ENCODE measurements around the gene CREB3L2. TPM values are rescaled to one million over a fixed set of nuclear protein-coding genes. Genes with fewer than 3 reads are reported as not detected.

Gene CREB3L2
- polyA plus RNA-seq, 3 donors: 6.9 to 12.9 (median 11.9) TPM

- Histone ChIP-seq H3K4me2 (replicated peaks; ENCODE audit: extremely low read depth, low read length, poor library complexity, severe bottlenecking) (peak overlapping the region; percentile 69), H3K27me3 (ENCODE audit: control insufficient read depth in 2 of 2, insufficient read depth in 2 of 2, low read length in 2 of 2) (no peaks in the 10 kb centered on the region), H2AFZ (ENCODE audit: insufficient read depth, low read depth, low read length, poor library complexity, severe bottlenecking) (peak overlapping the region; percentile 44), H3K9ac (ENCODE audit: insufficient read depth, low read length, poor library complexity, severe bottlenecking) (no peak overlapping the region), H3K79me2 (ENCODE audit: insufficient read depth, low read length) (peaks cover 35% of the 10 kb centered on the region), H3K27ac (ENCODE audit: low read depth in 1 of 2, low read length in 2 of 2) (no peak overlapping the region), H4K20me1 (ENCODE audit: insufficient read depth, low read length) (no peaks in the 10 kb centered on the region), H3K4me1 (ENCODE audit: control insufficient read depth in 1 of 2, insufficient read depth in 2 of 2, low read length in 2 of 2) (peaks cover 16 to 25% of the 10 kb centered on the region in 2 donors), H3K4me3 (replicated peaks in 1 of 3; ENCODE audit: low read depth in 2 of 3, low read length in 3 of 3) (peak overlapping the region in 1 of 3 experiments; percentile 56), H3K36me3 (replicated peaks in 1 of 2; ENCODE audit: control insufficient read depth in 1 of 2, insufficient read depth in 2 of 2, low read length in 2 of 2) (no peaks in the 10 kb centered on the region), H3K9me3 (replicated peaks in 1 of 2; ENCODE audit: control insufficient read depth in 1 of 2, insufficient read depth in 1 of 2, low read length in 2 of 2) (no peaks in the 10 kb centered on the region)
- 77% methylated on average over 4 of the region's 6 CpGs for WGBS (ENCODE audit: insufficient coverage)
- Mint-ChIP-seq H3K36me3 (peaks cover 6 to 9% of the 10 kb centered on the region in 2 donors), H3K4me3 (peak overlapping the region in 1 of 2 donors; percentile 97), H3K27ac (peak overlapping the region in 5 of 7 donors; percentile 32 to 92 (median 54)), H3K4me1 (peaks cover 40% of the 10 kb centered on the region), H3K27me3 (ENCODE audit: low read depth in 3 of 3) (no peaks in the 10 kb centered on the region), H3K9me3 (no peaks in the 10 kb centered on the region)
- TF ChIP-seq CTCF (IDR thresholded peaks at IDR 0.05): no peak
- intact Hi-C loops (cut with micrococcal nuclease): loop anchor here in 1 of 2 donors (10.0 kb wide), 2 partner anchors 58 to 462 kb away; partner anchors contain the start of gene TRIM24
- peak in 1 of 3 donors; percentile 30 for DNase-seq
These were observed 923 bp upstream of the CREB3L2 start for GRCh38 chr7:138002828-138003189.

GRCh38 chr7:138002096-138002827, 376 bp upstream of the CREB3L2 start:
- peak overlapping the region; percentile 97 for H2AFZ ChIP-seq (ENCODE audit: insufficient read depth, low read depth, low read length, poor library complexity, severe bottlenecking)

More at GRCh38 chr7:138002096-138002827, 376 bp upstream of the CREB3L2 start:
- no peaks in the 10 kb centered on the region for H4K20me1 ChIP-seq (ENCODE audit: insufficient read depth, low read length)
- peak; percentile 99 to 100 (median 99) for DNase-seq
- WGBS (ENCODE audit: insufficient coverage): 0% methylated on average over 16 of the region's 28 CpGs
- Mint-ChIP-seq H3K9me3 (no peaks in the 10 kb centered on the region), H3K27ac (peak overlapping the region; percentile 92 to 96 (median 96)), H3K4me1 (peaks cover 40% of the 10 kb centered on the region), H3K36me3 (peaks cover 6 to 9% of the 10 kb centered on the region in 2 donors), H3K4me3 (peak overlapping the region; percentile 97), H3K27me3 (ENCODE audit: low read depth in 3 of 3) (no peaks in the 10 kb centered on the region)
- peak overlapping the region; percentile 72 to 95 for H3K27ac ChIP-seq (ENCODE audit: low read depth in 1 of 2, low read length in 2 of 2)
- intact Hi-C loops (cut with micrococcal nuclease): loop anchor here in 1 of 2 donors (10.0 kb wide), 2 partner anchors 57 to 463 kb away; partner anchors contain the start of gene TRIM24
- H3K36me3 ChIP-seq (replicated peaks in 1 of 2; ENCODE audit: control insufficient read depth in 1 of 2, insufficient read depth in 2 of 2, low read length in 2 of 2): no peaks in the 10 kb centered on the region
- peaks cover 41% of the 10 kb centered on the region for H3K79me2 ChIP-seq (ENCODE audit: insufficient read depth, low read length)
- TF ChIP-seq CTCF (IDR thresholded peaks at IDR 0.05): peak; percentile 98
- H3K9ac ChIP-seq (ENCODE audit: insufficient read depth, low read length, poor library complexity, severe bottlenecking): peak overlapping the region; percentile 91
- peaks cover 16 to 25% of the 10 kb centered on the region in 2 donors for H3K4me1 ChIP-seq (ENCODE audit: control insufficient read depth in 1 of 2, insufficient read depth in 2 of 2, low read length in 2 of 2)
- H3K27me3 ChIP-seq (ENCODE audit: control insufficient read depth in 2 of 2, insufficient read depth in 2 of 2, low read length in 2 of 2): no peaks in the 10 kb centered on the region
- no peaks in the 10 kb centered on the region for H3K9me3 ChIP-seq (replicated peaks in 1 of 2; ENCODE audit: control insufficient read depth in 1 of 2, insufficient read depth in 1 of 2, low read length in 2 of 2)
- H3K4me2 ChIP-seq (replicated peaks; ENCODE audit: extremely low read depth, low read length, poor library complexity, severe bottlenecking): peak overlapping the region; percentile 78
- peak overlapping the region; percentile 66 to 95 (median 89) for H3K4me3 ChIP-seq (replicated peaks in 1 of 3; ENCODE audit: low read depth in 2 of 3, low read length in 3 of 3)

Data from CD14-positive monocyte (primary cell).